GM21390 (cell line): ENCODE measurements around the gene GSS.

Experiments used
- ATAC-seq: cut with Tn5 transposase; IDR thresholded peaks from one replicate; pipeline ENCODE4 v1.9.1; 2021; ENCODE audit not compliant: unreplicated experiment

GSS gene

DNA sequence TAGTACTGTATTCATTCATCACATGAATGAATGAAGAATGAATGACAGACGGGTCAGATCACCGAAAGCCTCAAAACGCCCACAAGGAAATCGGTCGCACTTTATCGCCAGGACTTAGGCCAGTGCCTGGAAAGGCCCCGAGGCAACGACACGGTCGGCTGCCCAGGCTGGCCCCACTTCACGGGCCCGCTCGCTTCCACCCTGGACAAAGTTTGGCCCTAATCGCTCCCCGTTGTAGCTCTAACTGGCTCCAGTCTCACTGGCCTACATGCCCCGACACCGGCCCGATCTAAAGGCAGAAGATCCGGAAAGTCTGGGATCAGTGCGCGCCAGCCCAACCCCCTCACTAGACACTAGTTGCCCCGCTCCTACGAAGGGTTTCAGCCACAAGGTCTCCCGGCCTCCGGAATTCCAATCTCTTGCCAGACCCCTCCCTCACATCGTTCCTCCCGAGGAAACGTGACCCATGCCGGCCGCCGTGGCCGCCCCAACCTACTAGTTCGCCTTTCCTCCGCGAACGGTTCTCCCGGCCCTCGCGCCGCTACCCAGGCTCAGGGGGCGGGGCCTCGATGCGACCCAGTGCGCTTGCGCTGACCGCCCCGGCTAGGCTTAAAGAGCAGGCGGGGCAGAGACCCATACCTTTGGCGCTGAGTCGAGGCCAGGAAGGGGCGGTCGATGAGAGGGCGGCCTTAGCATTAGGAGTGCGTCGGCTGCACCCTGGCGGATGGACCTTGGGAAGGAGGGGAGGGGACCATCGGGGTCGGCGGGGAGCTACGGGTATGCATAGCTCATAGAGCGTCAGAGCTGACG is at the start of gene GSS, which contains the start of gene MYH7B:
Gene GSS, minus strand, starts transcription at position 576 of the 810 bp plus-strand sequence. CDS start 3,954 bp downstream, outside the sequence.
Gene MYH7B, plus strand, starts transcription at position 638 of the 810 bp plus-strand sequence. CDS start 22,138 bp downstream, outside the sequence.
- peak; percentile 84 for ATAC-seq

DNA sequence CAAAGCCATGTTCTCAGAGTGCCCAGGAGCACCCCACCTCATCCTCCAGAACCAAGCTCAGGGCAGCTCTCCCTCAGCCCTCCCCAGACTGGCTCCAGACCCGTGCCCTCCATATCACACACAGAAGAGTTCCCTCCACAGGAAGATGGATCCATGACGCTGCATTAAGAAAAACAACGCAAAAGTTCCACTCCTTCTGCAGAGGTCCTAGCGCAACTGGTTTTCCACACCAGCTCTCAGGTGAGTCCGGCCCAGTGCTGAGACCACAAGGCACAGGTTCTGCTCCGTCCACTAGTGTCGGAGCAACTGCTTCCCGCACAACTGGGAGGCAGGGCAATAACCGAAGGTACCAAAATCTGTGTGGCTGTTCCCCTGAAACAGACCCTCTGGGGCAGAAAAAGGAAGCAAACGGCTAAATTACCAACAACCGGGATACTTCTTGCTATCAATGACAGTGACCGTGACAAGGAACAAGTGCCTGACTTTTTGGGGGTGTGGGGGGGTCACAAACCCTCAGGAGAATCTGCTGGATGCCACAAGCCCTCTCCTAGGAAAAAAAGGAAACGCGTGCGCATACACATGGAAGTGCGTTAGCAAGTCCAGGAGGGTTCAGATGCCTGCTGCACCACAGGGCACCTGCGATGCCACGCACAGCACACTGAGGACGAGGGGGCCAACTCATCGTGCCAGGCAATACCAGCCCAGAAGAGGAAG is 49.3 kb upstream of the GSS start:
- no peak for ATAC-seq

DNA sequence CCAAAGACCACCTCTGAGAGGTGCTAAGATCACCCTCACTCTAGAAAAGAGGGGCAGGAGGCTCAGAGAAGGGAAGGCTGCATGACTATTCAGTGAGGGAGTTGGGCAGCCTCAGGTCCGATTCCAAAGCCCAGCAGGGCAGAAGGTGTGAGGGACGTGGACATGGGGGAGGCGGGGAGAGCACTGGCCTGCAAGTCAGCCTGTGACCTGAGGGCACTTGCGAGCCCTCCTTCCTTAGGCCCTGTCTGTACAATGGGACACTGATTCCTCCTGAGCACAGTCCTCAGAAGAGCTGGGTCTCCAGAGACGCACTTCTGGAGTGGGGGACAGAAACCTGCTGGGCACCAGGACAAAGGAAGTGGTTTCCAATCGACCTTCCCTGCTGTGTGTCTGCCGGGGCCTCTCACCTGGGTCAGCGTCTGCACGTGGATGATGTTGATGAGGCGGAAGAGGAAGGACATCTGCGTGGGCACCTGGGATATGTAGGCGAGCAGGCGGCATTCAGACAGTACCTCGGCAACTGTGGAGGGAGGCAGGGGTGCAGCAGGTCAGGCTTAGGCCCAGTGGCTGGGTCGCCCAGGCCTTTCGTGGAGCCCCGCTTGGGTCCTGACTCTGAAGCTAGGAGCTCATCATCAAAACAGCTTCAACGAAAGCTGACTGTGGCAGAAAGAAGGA is 48.6 kb upstream of the GSS start:
- ATAC-seq, result no peak

DNA sequence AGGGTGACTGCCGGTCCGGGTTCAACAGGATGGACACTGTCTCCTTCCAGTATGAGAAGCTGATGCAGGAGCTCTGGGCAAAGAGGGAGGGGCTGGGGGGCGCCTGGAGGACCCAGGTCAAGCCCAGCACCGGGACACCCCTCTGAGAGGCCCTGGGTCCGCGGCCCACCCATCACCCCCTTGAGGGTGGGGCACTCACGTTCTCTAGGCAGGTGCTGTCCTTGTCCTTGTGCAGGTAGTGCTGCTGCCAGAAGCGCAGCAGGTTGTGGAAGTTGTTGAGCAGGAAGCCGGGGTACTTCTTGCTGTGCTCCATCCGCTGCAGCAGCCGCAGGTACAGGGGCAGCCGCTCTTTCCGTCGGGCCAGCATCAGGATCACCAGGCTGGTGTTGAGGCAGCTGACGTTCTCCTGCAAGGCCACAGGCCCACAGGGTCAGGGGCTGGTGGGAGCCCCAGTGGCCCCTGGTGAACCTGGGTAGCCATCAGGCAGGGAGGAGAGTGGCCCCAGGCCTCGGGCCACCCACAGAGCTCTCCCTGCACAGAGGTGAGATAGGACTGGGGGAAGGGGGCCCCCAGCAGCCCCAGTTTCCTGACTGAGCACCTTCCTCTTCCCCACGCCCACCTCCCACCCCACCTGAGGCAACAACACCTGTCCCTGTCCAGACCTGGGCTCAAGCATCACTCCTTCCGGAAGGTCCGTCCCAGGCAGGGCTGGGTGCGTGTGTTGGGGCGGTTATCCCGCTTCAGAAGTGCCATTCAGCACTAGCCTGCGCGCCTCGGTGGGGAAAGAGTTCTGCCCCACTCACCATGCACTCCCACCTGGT is 47.8 kb upstream of the GSS start:
- ATAC-seq, result no peak

DNA sequence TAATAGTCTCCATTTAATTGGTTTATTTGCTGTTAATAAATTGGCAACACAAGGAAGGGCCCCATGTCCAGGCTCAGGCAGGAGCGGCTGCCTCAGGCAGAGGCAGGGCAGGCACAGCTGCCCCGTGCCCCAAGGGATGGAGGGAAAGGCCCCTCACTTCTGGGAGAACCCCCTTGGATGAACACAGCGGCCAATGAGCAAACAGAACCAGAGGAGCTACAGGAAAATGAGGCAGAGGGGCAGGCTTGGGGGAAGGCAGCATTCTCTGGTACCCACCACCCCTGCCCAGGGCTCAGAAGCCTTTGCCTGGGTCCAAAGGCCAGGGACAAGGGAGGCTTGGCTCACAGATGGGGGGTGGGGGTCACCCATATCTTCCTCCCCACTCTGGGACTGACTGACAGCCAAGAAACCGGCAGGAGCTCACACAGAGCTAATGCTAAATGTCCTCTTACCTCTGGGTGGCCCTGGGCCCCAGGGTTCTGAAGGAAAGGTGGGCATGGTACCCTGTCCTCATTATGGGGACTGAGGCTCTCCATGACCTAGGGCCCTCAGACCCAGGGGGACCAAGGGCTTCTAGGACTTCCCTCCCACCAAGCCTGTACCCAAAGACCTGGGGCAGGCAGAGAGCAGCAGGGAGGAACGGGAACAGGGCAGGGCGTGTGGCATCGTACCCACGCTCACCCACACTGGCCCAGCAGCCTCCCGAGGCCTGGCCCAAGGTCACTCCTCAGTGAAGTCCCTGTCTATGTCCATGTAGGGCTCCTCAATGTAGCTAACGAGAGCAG is 47.0 kb upstream of the GSS start:
- ATAC-seq, result no peak

DNA sequence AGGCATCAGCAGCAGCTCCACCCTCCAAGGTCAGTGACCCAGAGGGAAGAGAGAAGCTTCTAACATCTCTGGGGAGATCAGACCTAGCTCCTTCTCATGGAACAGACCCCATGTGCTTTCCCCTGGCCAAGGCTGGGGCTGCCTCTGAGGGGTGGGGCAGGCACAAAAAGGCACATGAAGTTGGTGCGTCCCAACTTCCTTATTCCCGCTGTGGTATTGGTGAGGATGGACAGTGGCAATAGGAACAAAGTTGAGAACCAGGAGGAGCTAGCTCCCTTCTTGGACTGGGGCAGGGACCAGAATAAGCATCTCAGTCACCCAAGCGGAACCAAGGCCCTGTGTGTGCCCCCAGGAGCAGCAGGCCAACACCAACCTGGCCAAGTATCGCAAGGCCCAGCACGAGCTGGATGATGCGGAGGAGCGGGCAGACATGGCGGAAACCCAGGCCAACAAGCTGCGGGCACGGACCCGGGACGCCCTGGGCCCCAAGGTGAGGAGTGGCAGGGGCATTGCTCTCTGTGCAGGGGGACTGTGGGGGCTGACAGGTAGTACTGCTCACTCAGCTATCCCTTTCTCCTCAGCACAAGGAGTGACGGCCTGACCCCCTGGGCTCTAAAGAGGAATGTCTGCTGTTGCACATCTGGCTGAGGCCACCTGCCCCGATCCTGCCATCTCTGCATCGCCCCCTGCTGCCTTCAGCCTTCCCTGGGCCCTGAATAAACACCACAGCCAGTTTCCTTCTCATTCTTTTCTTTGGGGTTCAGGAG is 46.2 kb upstream of the GSS start:
- no peak for ATAC-seq

DNA sequence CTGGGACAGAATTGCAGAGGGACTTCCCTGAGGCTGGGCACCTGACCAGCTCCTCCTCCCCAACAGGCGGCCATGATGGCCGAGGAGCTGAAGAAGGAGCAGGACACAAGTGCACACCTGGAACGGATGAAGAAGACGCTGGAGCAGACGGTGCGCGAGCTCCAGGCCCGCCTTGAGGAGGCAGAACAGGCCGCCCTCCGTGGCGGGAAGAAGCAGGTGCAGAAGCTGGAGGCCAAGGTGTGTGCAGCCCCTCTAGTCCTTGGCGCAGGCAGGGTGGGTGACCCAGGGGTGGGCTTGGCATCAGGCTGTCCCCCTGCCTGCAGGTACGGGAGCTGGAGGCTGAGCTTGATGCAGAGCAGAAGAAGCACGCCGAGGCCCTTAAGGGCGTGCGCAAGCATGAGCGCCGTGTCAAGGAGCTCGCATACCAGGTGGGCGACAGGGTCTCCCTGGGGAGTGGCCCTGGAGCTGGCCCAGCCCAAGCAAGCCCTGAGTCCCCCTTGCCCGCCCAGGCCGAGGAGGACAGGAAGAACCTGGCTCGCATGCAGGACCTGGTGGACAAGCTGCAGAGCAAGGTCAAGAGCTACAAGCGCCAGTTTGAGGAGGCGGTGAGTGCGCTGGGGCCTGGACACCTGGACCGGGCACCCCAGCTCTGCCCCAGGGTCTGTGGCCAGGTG is 45.5 kb upstream of the GSS start:
- no peak for ATAC-seq

DNA sequence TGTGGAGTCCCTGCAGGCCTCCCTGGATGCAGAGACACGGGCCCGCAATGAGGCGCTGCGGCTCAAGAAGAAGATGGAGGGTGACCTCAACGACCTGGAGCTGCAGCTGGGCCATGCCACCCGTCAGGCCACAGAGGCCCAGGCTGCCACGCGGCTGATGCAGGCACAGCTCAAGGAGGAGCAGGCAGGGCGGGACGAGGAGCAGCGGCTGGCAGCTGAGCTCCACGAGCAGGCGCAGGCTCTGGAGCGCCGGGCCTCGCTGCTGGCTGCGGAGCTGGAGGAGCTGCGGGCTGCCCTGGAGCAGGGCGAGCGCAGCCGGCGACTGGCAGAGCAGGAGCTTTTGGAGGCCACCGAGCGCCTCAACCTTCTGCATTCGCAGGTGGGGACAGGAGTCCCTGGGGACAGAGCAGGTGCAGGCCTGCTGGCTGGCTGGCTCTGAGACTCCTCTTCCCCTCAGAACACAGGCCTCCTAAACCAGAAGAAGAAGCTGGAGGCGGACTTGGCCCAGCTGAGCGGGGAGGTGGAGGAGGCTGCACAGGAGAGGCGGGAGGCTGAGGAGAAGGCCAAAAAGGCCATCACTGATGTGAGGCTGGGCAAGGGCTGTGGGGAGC is 44.8 kb upstream of the GSS start:
- no peak for ATAC-seq

DNA sequence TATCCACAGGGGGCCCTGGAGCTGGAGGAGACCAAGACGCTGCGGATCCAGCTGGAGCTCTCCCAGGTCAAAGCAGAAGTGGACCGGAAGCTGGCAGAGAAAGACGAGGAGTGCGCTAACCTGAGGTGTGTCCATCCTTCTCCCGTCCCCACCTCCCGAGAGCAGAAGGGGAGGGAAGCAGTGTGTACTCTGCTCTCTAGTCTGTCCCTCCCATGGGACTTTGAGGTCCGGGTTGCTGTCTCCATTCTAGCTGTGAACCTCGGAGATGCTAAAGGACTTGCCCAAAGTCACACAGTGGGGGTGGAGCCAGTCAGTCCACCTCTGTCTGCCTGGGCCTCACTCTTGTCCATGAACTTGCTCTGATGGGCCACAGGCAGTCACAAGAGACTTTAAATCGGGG is 44.2 kb upstream of the GSS start:
- no peak for ATAC-seq

DNA sequence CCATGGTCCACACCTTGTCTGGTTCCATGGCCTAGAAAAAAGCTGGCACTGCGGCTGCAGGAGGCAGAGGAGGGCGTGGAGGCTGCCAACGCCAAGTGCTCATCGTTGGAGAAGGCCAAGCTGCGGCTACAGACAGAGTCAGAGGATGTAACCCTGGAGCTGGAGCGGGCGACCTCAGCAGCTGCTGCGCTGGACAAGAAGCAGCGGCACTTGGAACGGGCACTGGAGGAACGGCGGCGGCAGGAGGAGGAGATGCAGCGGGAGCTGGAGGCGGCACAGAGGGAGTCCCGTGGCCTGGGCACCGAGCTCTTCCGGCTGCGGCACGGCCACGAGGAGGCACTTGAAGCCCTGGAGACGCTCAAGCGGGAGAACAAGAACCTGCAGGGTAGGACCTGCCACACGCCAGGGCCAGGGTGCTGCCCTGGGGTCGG is 43.4 kb upstream of the GSS start:
- ATAC-seq, result no peak

DNA sequence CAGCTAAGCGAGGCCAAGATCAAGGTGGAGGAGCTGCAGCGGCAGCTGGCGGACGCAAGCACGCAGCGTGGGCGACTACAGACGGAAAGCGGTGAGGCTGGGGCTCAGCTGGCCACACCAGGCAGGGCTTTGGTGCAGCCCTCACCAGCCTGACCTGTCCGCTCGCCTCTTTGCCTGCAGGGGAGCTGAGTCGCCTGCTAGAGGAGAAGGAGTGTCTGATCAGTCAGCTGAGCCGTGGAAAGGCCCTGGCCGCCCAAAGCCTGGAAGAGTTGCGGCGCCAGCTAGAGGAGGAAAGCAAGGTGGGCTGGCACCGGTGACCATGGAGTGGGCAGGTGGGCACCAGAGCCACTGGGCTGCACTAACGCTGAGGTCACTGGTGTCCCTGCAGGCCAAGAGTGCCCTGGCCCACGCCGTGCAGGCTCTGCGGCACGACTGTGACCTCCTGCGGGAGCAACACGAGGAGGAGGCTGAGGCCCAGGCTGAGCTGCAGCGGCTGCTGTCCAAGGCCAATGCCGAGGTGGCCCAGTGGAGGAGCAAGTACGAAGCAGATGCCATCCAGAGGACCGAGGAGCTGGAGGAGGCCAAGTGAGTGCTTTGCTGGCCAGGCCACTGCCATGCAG is 42.8 kb upstream of the GSS start:
- no peak for ATAC-seq

DNA sequence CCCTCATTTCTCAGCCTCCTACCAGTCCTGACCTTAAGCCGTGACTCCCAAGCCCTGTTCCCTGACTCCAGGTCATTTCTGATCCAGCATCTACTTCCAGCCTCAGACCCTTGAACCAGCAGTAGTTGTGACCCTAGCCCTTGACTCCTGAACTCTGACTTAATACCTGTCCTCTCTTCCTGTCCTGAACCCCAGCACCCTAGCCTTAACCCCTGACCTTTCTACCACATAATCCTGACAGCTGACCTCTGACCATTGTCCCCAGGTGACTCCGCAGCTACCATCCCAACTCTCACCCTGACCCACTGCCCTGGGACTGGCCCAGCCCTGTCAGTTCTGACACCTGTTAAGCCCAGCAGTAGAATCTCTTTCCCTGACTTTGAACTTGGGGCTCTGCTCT is 42.2 kb upstream of the GSS start:
- no peak for ATAC-seq

DNA sequence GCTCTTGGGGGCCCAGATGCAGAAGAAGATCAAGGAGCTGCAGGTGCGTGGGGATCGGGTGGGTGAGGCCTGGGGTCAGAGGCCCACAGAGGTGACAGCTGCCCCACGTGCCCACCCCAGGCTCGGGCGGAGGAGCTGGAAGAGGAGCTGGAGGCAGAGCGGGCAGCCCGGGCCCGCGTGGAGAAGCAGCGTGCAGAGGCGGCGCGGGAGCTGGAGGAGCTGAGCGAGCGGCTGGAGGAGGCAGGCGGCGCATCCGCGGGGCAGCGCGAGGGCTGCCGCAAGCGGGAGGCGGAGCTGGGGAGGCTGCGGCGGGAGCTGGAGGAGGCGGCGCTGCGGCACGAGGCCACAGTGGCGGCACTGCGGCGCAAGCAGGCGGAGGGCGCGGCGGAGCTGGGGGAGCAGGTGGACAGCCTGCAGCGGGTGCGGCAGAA is 41.5 kb upstream of the GSS start:
- no peak for ATAC-seq

DNA sequence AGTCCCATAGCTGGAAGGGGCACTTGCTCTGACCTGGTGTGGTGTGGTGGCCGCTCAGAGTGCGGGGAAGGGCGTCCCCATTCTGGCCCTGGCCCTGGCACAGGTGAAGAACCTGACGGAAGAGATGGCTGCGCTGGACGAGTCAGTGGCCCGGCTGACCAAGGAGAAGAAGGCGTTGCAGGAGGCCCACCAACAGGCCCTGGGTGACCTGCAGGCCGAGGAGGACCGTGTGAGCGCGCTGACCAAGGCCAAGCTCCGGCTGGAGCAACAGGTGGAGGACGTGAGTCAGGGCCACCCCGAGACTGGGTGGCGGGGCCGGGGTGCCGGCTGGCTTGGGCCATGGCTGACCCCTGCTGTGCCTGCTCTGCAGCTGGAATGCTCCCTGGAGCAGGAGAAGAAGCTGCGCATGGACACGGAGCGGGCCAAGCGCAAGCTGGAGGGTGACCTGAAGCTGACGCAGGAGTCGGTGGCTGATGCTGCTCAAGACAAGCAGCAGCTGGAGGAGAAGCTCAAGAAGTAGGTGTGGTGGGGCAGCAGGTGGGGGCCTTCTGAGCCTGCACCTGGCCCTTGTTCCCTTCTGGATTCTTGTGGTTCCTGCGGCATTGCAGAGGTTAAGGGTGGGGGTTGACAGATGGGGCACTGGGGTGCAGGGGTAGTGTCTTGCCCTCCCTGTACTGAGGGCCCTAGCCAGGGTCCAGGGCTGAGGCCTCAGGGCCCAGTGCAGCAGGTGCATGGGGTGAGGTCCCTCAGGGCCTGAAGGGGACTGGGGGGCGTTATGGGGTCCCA is 40.8 kb upstream of the GSS start:
- no peak for ATAC-seq

DNA sequence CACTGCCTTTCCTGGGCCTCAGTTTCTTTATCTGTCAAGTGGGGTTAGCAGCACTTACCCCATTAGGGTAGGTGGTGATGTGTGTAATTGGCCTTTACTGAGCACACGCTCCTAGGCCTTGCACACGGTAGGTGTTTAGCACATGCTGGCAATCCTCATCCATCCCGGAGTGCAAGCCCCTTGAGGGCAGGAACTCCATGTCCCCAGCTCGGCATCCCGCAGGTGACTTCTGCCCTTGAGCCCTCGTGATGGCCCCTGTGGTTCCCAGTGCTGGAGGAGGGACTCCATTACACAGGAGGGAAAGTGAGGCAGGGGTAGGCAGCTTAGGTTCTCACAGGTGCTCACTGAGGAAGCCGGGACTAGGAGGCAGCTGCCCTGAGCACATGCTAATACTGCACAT is 40.1 kb upstream of the GSS start:
- no peak for ATAC-seq

DNA sequence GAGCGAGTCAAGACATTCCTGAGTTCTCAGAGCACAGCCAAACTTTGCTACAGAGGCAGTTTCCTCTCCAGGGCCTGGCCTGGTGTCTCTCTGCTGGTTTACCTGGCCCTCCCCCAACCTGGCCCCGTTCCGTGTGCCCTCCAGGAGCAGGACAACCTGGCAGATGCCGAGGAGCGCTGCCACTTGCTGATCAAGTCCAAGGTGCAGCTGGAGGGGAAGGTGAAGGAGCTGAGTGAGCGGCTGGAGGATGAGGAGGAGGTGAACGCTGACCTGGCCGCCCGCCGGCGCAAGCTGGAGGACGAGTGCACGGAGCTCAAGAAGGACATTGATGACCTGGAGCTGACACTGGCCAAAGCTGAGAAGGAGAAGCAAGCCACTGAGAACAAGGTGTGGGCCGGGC is 39.6 kb upstream of the GSS start:
- no peak for ATAC-seq

DNA sequence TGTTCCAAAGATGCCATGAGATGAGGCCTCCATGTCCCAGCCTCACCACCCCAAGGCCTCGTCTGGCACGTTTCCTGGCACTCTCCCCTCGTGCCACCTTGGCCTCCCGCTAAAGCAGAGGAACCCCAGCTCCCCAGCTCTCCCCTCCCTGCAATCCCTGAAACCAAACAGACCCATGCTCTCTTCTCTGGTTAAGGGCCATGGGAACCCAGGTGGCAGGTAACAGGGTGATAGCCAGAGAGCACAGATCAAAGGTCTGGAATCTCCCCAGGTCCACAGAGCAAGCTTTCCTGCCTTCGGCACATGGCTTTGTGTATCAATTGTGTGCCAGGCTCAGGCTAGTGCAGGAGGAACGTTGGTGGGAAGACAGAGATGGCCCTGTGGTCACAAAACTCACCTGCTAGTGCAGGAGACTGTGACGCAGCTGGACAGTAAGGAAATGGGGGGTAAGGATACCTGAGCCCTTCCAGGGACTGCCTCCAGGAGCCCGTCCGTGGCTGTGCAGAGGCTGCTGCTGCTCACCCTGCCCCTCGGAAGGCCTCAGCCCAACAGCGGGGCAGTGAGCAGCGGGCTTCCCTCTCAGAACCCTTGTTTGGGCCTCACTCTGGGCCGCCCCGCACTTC is 39.0 kb upstream of the GSS start:
- ATAC-seq, result no peak
